HepG2 (cell line): ENCODE data around the gene CCT6A. TPM values are rescaled to one million over a fixed set of nuclear protein-coding genes. Genes with fewer than 3 reads are reported as not detected.

Experiments used
- CCDC6 ChIP-seq: sonication (generic); formaldehyde crosslinking; IDR thresholded peaks from 2 replicates; pipeline ENCODE4 v1.8.1; 2022; ENCODE audit warnings: mild to moderate bottlenecking, missing genetic modification reagents, moderate library complexity
- ELF1 ChIP-seq: sonication (generic); formaldehyde crosslinking; IDR thresholded peaks from 2 replicates; pipeline ENCODE4 v1.4.0; 2020; ENCODE audit warnings: missing genetic modification reagents
- GMEB2 ChIP-seq: IDR thresholded peaks from 2 replicates; pipeline ENCODE4 v1.6.1; 2016; ENCODE audit warnings: missing biosample characterization, missing genetic modification reagents, low read depth
- HDAC6 ChIP-seq: fragments of 200-600 bp; sonication (generic); IDR thresholded peaks from 2 replicates; pipeline ENCODE4 v1.7.0; 2017; ENCODE audit warnings: mild to moderate bottlenecking, antibody characterized with exemption, low read length, low read depth
- HOXA9 ChIP-seq: sonication (generic); formaldehyde crosslinking; IDR thresholded peaks from 2 replicates; pipeline ENCODE4 v1.8.1; 2022; ENCODE audit warnings: missing genetic modification reagents, mild to moderate bottlenecking, moderate library complexity, borderline replicate concordance
- KLF12 ChIP-seq: sonication (generic); formaldehyde crosslinking; IDR thresholded peaks from 2 replicates; pipeline ENCODE4 v1.4.0; 2020; ENCODE audit warnings: missing genetic modification reagents, borderline replicate concordance
- MTA3 ChIP-seq: sonication (generic); formaldehyde crosslinking; IDR thresholded peaks from 2 replicates; pipeline ENCODE4 v1.4.0; 2020; ENCODE audit warnings: missing genetic modification reagents
- MYPOP ChIP-seq: sonication (generic); formaldehyde crosslinking; IDR thresholded peaks from 2 replicates; pipeline ENCODE4 v1.8.1; 2023; ENCODE audit warnings: mild to moderate bottlenecking, moderate library complexity, missing genetic modification reagents
- NCOR1 ChIP-seq: fragments of 200-600 bp; sonication (generic); IDR thresholded peaks from 2 replicates; pipeline ENCODE4 v1.7.0; 2017; ENCODE audit warnings: antibody characterized with exemption, low read length, borderline replicate concordance
- NR3C1 ChIP-seq: sonication (generic); formaldehyde crosslinking; IDR thresholded peaks from 2 replicates; pipeline ENCODE4 v1.4.0; 2020; ENCODE audit warnings: missing genetic modification reagents
- PCBP2 ChIP-seq: fragments of 200-400 bp; formaldehyde crosslinking; optimal IDR thresholded peaks from 2 replicates; pipeline ENCODE3; 2018; ENCODE audit warnings: low read length, low read depth; ENCODE audit not compliant: poor library complexity, severe bottlenecking
- YEATS4 ChIP-seq: sonication (generic); formaldehyde crosslinking; IDR thresholded peaks from 2 replicates; pipeline ENCODE4 v1.4.0; 2020; ENCODE audit warnings: missing genetic modification reagents, borderline replicate concordance
- ZMAT3 ChIP-seq: sonication (generic); formaldehyde crosslinking; conservative IDR thresholded peaks from 2 replicates; pipeline ENCODE4 v1.7.0; 2021; ENCODE audit warnings: missing genetic modification reagents
- ZNF34 ChIP-seq: sonication (generic); formaldehyde crosslinking; IDR thresholded peaks from 2 replicates; pipeline ENCODE4 v1.4.0; 2020; ENCODE audit warnings: mild to moderate bottlenecking, missing genetic modification reagents, borderline replicate concordance
- ZNF562 ChIP-seq: sonication (generic); formaldehyde crosslinking; IDR thresholded peaks from 2 replicates; pipeline ENCODE4 v1.8.0; 2022; ENCODE audit warnings: missing genetic modification reagents, borderline replicate concordance
- ZNF704 ChIP-seq: sonication (generic); formaldehyde crosslinking; IDR thresholded peaks from 2 replicates; pipeline ENCODE4 v1.8.1; 2023; ENCODE audit warnings: mild to moderate bottlenecking, inconsistent platforms, moderate library complexity, missing genetic modification reagents, borderline replicate concordance
- ZNF790 ChIP-seq: sonication (generic); formaldehyde crosslinking; IDR thresholded peaks from 2 replicates; pipeline ENCODE4 v1.8.0; 2022; ENCODE audit warnings: missing genetic modification reagents, mild to moderate bottlenecking, borderline replicate concordance
- polyA plus RNA-seq, 8 experiments: library from polyadenylated mRNA; depleted of rRNA in 3 of 8; stranded (reverse) in 7 of 8; unstranded in 1 of 8; fragments of >200 nt; fragmentation: Illumina TruSeq in 4 of 8; extraction: Trizol in 4 of 8; gene quantifications; 2 replicates each; pipeline versions ENCODE4 v1.2.1 to v1.2.3, GENCODE V29; 2011 to 2016; ENCODE audit warnings: low read depth in 4 of 8, missing spikeins in 1 of 8, mixed read lengths in 1 of 8; ENCODE audit not compliant: insufficient read depth in 1 of 8
- total RNA-seq, 5 experiments: library from RNA; depleted of rRNA; stranded (reverse); fragments of >200 nt; fragmentation: Illumina TruSeq; extraction: Trizol; gene quantifications; 2 replicates each; pipeline ENCODE4 v1.2.3, GENCODE V29; 2016; ENCODE audit warnings: low read depth in 1 of 5
- TF ChIP-seq, protein P1 (sequence below): sonication (generic); formaldehyde crosslinking; IDR thresholded peaks from 2 replicates; pipeline ENCODE4 v1.4.0; 2020; ENCODE audit warnings: missing genetic modification reagents, borderline replicate concordance
- TF ChIP-seq, protein P2 (sequence below): sonication (generic); formaldehyde crosslinking; IDR thresholded peaks from 2 replicates; pipeline ENCODE4 v1.5.0; 2020; ENCODE audit warnings: missing genetic modification reagents
- TF ChIP-seq, protein P3 (sequence below): IDR thresholded peaks from 2 replicates; pipeline ENCODE4 v1.6.1; 2012; ENCODE audit warnings: inconsistent platforms

Gene CCT6A
- total and polyA plus RNA-seq, 2 of the 13 experiments (the other 11 are each of a cell fraction or from before 2014, with no cell fraction given), result 219 to 292 TPM

GRCh38 chr7:56007167-56007652, 44.4 kb upstream of the CCT6A start (continued):
- TF ChIP-seq MYPOP, result peak; percentile 58; the same call in 1 of the 2 replicates
- peak; percentile 93 for TF ChIP-seq NCOR1
- TF ChIP-seq YEATS4, result no peak
- TF ChIP-seq, protein P1, sequence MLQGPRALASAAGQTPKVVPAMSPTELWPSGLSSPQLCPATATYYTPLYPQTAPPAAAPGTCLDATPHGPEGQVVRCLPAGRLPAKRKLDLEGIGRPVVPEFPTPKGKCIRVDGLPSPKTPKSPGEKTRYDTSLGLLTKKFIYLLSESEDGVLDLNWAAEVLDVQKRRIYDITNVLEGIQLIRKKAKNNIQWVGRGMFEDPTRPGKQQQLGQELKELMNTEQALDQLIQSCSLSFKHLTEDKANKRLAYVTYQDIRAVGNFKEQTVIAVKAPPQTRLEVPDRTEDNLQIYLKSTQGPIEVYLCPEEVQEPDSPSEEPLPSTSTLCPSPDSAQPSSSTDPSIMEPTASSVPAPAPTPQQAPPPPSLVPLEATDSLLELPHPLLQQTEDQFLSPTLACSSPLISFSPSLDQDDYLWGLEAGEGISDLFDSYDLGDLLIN, result no peak
- TF ChIP-seq GMEB2 (CRISPR knock-in tag), result no peak
- no peak for TF ChIP-seq ZNF34 (CRISPR knock-in tag)
- no peak for TF ChIP-seq MTA3 (CRISPR knock-in tag)
- TF ChIP-seq ZNF562 (CRISPR knock-in tag), result no peak
- TF ChIP-seq PCBP2, result no peak
- peak; percentile 64 for TF ChIP-seq ELF1
- no peak for TF ChIP-seq HDAC6
- no peak for TF ChIP-seq NR3C1 (CRISPR knock-in tag)
- TF ChIP-seq, protein P2, sequence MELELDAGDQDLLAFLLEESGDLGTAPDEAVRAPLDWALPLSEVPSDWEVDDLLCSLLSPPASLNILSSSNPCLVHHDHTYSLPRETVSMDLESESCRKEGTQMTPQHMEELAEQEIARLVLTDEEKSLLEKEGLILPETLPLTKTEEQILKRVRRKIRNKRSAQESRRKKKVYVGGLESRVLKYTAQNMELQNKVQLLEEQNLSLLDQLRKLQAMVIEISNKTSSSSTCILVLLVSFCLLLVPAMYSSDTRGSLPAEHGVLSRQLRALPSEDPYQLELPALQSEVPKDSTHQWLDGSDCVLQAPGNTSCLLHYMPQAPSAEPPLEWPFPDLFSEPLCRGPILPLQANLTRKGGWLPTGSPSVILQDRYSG, result no peak
- peak; percentile 41; the same call in 1 of the 2 replicates for TF ChIP-seq ZMAT3
- no peak for TF ChIP-seq ZNF790 (CRISPR knock-in tag)
- no peak for TF ChIP-seq KLF12 (CRISPR knock-in tag)
- peak; percentile 74 for TF ChIP-seq CCDC6
- TF ChIP-seq, protein P3, sequence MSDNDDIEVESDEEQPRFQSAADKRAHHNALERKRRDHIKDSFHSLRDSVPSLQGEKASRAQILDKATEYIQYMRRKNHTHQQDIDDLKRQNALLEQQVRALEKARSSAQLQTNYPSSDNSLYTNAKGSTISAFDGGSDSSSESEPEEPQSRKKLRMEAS, result peak; percentile 58; the same call in 1 of the 2 replicates
- TF ChIP-seq HOXA9 (CRISPR knock-in tag), result no peak
- no peak for TF ChIP-seq ZNF704 (CRISPR knock-in tag)
